PFSK-1 (cell line): ENCODE measurements around the gene NTM.

Experiments used
- POLR2AphosphoS5 ChIP-seq: IDR thresholded peaks from 2 replicates; pipeline ENCODE4 v1.6.1; 2012; ENCODE audit warnings: low read depth, mild to moderate bottlenecking, control low read depth, low read length, moderate library complexity
- SIN3A ChIP-seq: IDR thresholded peaks from 2 replicates; pipeline ENCODE4 v1.6.1; 2012; ENCODE audit warnings: mild to moderate bottlenecking, low read length, moderate library complexity, borderline replicate concordance; ENCODE audit not compliant: insufficient read depth

- TF ChIP-seq POLR2AphosphoS5 = no peak
- no peak for TF ChIP-seq SIN3A
Observed at GRCh38 chr11:131422496-131422895, 52.1 kb downstream of the NTM start.
